ENCODE results near the gene LRRC61.
"Not testable (repeated sequence)": the region's sequence is repeated elsewhere in the genome, so short reads cannot be mapped to it uniquely, and the experiment has no call there.

LRRC61 gene

GRCh38 chr7:150308575-150308974, 14.6 kb upstream of the LRRC61 start:
- no peak for DNase-seq

GRCh38 chr7:150311146-150311545, 12.0 kb upstream of the LRRC61 start:
- no peak for DNase-seq

GRCh38 chr7:150311711-150312110, 11.4 kb upstream of the LRRC61 start:
- DNase-seq: no peak

- not testable (repeated sequence) for DNase-seq
These were observed 10.3 kb upstream of the LRRC61 start for GRCh38 chr7:150312649-150313366.

- no peak for DNase-seq
These were observed 9.8 kb upstream of the LRRC61 start for GRCh38 chr7:150313367-150313809.

GRCh38 chr7:150313870-150314269, 9.3 kb upstream of the LRRC61 start:
- DNase-seq: no peak

GRCh38 chr7:150314639-150315239, 8.4 kb upstream of the LRRC61 start:
- DNase-seq: no peak

GRCh38 chr7:150316987-150317386, 6.2 kb upstream of the LRRC61 start:
- not testable (repeated sequence) for DNase-seq

GRCh38 chr7:150317748-150318444, 5.3 kb upstream of the LRRC61 start:
- no peak for DNase-seq

- no peak for DNase-seq
These were observed 1.4 kb upstream of the LRRC61 start for GRCh38 chr7:150321788-150322113.

GRCh38 chr7:150322114-150322832, 882 bp upstream of the LRRC61 start:
- DNase-seq: no peak

GRCh38 chr7:150323682-150324372, 672 bp downstream of the LRRC61 start:
- DNase-seq: no peak

- no peak for DNase-seq
These were observed 1.3 kb downstream of the LRRC61 start for GRCh38 chr7:150324373-150324961.

GRCh38 chr7:150325110-150325611, 2.0 kb downstream of the LRRC61 start:
- DNase-seq: no peak

- no peak for DNase-seq
These were observed 2.7 kb downstream of the LRRC61 start for GRCh38 chr7:150325901-150326300.

- DNase-seq: no peak
These were observed 3.6 kb downstream of the LRRC61 start for GRCh38 chr7:150326657-150327268.

- DNase-seq: no peak
These were observed 4.2 kb downstream of the LRRC61 start for GRCh38 chr7:150327308-150327707.

- no peak for DNase-seq
These were observed 6.4 kb downstream of the LRRC61 start for GRCh38 chr7:150329331-150330120.

GRCh38 chr7:150330211-150330885, 7.2 kb downstream of the LRRC61 start:
- DNase-seq: no peak

Data from activated T-cell treated with anti-CD3 and anti-CD28 coated beads, Interleukin-2, amount 50 U/mL, for 1 hour (primary cell).